Measurements from ENCODE around the gene TRIM16. TPM values are rescaled to one million over a fixed set of nuclear protein-coding genes. Genes with fewer than 3 reads are reported as not detected.
A peak's percentile ranks its signal among the peaks of the same experiment; 100 is the strongest.
"Not testable (repeated sequence)": the region's sequence is repeated elsewhere in the genome, so short reads cannot be mapped to it uniquely, and the experiment has no call there.

Gene TRIM16
- 22.0 TPM for total RNA-seq

DNA sequence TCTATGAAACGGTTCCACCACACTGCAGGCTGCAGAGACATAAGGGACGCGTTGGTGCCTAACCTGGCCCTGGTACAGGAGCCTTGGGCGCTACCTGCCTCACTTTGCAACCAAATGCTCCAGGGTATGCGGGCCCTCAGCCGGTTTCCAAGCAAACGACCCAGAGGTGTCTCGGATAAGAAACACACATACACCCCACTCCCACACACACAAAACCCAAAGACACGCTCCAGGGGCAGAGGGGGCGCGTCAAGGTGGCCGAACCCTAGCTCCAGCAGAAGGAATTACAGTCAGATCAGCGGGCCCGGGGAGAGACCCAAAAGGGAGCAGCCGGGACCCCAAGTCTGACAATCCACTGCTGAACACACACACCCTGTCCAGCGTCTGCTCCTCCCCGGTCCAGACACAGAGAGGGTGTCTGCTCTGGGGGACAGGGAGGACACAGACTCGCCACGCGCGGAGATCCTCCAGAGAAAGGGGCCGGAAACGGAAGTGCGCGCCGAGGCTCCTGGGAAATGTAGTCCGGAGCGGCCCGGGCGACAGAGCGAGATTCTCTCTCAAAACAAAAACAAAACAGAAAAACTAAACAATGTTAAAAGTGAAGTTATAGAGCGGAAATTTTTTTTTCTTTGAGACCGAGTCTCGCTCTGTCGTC lies at the start of gene TRIM16:
Gene TRIM16 (minus strand): TSS at position 488 of the 655 bp plus-strand sequence. CDS start 32,702 bp downstream, outside the sequence.
- peak within 1 kb of the TSS; percentile 66 to 73 for H3K4me3 ChIP-seq
- H3K9me3 ChIP-seq, H3K36me3 ChIP-seq, H3K27me3 ChIP-seq, H3K27ac ChIP-seq, H3K4me1 ChIP-seq: not testable (repeated sequence)
- TF ChIP-seq, protein P1, sequence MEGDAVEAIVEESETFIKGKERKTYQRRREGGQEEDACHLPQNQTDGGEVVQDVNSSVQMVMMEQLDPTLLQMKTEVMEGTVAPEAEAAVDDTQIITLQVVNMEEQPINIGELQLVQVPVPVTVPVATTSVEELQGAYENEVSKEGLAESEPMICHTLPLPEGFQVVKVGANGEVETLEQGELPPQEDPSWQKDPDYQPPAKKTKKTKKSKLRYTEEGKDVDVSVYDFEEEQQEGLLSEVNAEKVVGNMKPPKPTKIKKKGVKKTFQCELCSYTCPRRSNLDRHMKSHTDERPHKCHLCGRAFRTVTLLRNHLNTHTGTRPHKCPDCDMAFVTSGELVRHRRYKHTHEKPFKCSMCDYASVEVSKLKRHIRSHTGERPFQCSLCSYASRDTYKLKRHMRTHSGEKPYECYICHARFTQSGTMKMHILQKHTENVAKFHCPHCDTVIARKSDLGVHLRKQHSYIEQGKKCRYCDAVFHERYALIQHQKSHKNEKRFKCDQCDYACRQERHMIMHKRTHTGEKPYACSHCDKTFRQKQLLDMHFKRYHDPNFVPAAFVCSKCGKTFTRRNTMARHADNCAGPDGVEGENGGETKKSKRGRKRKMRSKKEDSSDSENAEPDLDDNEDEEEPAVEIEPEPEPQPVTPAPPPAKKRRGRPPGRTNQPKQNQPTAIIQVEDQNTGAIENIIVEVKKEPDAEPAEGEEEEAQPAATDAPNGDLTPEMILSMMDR (IDR thresholded peaks at IDR 0.05): peak in 1 of 3 experiments; percentile 20
- intact Hi-C loops (cut with DNase I): loop anchor here (2.0 kb wide), 1 partner anchor 427 kb away; no protein-coding TSS in a partner anchor
- peak; percentile 13 to 88 for DNase-seq (ENCODE audit: low spot score in 2 of 2)

DNA sequence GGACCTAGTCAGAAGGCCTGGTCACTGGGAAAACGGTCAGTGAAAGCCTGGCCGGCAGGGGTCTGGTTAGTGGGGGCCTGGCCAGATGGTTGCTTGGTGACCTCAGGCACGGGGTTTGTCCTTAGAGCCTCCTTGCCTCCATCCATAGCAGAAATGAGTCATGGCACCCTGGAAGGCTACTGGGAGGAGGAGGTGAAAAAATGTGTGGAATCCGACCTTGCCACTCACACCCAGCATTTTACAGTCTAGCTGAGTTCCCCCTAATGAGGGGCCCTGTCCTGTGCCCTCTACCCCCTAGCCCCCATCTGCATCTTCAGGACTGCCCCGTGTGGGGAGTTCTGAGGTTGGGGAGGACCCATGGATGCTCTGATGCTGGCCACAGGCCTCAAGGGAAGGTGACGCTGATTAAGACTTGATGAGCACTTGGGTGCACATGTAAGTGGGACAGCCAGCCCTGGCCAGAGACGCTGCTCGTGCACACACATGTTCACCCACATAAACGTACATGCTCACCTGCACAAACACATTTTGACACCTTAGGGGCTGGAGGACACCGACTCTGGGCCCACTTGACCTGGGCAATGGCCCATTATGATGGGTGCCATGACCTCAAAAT lies 49.2 kb upstream of the TRIM16 start:
- H3K27me3 ChIP-seq; H3K4me3 ChIP-seq; DNase-seq (ENCODE audit: low spot score in 2 of 2); H3K4me1 ChIP-seq; intact Hi-C loops (cut with DNase I); H3K27ac ChIP-seq; H3K36me3 ChIP-seq; H3K9me3 ChIP-seq: not testable (repeated sequence)

DNA sequence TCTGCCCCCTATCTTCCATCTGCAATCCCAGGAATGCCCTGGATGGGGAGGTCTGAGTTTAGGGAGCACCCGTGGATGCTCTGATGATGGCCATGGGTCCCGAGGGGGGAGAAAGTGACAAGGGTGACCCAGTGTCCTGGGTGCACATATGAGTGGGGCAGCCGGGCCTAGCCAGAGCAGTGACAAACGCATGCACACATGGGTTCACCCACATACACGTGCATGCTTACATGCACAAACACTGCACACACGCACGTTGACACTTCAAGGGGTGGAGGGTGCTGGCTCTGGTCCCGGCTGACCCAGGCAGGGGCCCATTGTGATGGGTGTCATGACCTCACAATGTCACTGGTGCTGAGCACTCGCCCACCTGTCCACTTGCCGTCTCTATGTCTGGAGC lies 47.8 kb upstream of the TRIM16 start, which contains the start of gene TBC1D26:
Gene TBC1D26 (plus strand): TSS at position 384 of the 400 bp plus-strand sequence. CDS start 3,066 bp downstream, outside the sequence.
- H3K27ac ChIP-seq; H3K4me3 ChIP-seq; DNase-seq (ENCODE audit: low spot score in 2 of 2); intact Hi-C loops (cut with DNase I); H3K36me3 ChIP-seq; H3K27me3 ChIP-seq; H3K9me3 ChIP-seq; H3K4me1 ChIP-seq: not testable (repeated sequence)

DNA sequence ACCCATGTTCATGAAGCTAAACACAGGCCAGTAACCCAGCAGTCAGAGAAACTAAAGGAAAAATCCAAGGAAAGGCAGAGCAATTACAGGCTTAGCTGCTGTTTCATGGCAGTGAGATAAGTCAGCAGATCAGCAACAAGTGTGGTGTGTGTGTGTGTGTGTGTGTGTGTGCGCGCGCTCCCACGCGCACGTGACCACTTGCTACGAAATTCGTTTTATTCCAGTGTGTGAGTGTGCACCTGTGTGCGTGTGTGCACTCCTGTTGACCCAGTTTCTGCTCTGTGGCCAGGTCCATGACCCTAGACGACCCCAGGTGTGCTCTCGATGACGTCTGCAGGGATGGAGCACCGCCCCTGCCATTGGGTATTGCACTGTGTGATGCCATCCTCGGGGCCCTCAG lies 46.4 kb upstream of the TRIM16 start:
- H3K27ac ChIP-seq; H3K4me3 ChIP-seq; H3K9me3 ChIP-seq; DNase-seq (ENCODE audit: low spot score in 2 of 2); H3K4me1 ChIP-seq; H3K27me3 ChIP-seq; H3K36me3 ChIP-seq; intact Hi-C loops (cut with DNase I): not testable (repeated sequence)

DNA sequence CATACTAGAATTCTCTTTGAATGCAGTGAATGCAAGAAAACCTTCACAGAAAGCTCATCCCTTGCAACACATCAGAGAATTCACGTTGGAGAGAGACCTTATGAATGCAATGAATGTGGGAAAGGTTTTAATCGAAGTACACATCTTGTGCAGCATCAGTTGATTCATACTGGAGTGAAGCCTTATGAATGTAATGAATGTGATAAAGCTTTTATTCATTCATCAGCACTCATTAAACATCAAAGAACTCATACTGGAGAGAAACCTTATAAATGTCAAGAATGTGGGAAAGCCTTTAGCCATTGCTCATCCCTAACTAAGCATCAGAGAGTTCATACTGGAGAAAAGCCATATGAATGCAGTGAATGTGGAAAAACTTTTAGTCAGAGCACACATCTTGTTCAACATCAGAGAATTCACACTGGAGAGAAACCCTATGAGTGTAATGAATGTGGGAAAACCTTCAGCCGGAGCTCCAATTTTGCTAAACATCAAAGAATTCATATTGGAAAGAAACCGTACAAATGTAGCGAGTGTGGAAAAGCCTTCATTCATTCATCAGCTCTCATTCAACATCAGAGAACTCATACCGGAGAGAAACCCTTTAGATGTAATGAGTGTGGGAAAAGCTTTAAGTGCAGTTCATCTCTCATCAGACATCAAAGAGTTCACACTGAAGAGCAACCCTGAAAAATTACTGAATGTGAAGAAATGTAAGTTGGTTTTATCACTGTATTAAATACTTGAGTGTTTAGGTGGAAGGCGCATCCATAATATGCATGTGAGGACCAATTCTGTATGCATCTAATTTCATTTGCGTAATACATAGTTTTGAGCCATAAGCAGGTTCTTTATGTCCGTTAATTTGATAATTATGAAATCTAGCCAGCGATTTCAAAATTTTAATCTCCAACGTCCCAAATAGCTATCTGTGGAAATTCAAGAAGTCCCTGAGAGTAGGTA lies 32.8 kb upstream of the TRIM16 start:
- peaks cover 9 to 21% of the 10 kb centered on the region in 2 donors for H3K36me3 ChIP-seq

DNA sequence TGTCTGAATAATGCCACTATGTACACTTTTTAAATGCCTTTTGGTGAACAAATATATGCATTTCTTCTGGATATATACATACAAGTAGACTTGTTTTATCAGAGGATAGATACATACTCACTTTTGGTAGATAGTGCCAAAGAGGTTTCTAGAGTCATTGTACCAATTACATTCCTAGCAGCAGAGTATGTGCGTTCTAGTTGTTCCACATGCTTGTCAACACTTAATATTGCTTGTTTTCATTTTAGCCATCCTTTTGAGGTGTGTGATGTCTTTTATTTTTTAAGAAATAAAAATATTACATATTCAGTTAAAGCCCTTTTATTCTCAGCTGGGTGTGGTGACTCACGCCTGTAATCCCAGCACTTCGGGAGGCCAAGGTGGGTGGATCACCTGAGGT lies 24.8 kb upstream of the TRIM16 start:
- DNase-seq (ENCODE audit: low spot score in 2 of 2): not testable (repeated sequence)

More for the DNA sequence above, 32.8 kb upstream of the TRIM16 start:
- intact Hi-C loops (cut with DNase I); H3K4me3 ChIP-seq; H3K27ac ChIP-seq; H3K4me1 ChIP-seq; H3K27me3 ChIP-seq; DNase-seq (ENCODE audit: low spot score in 2 of 2): not testable (repeated sequence)
- peaks cover 11 to 71% of the 10 kb centered on the region in 2 donors for H3K9me3 ChIP-seq

DNA sequence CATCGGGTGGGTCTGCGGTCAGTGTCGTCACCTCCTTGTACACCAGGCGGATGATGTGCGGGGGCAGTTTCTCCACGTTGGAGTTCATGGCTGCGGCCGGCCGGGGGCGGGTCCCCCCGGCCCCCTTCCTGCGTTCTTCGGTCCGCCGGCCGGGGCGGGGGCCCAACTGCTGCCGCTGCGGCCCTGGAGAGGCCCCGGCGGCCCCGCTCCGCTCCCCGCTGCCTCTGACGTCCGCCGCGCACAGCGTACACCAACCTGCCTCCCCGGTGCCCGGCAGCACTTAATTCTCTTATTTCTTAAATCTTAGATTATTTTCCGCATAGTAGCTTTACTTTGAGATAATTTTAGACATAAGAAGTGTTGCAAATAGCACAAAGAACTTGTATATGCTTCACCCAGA lies 20.7 kb upstream of the TRIM16 start:
- Histone ChIP-seq H3K9me3 (peaks cover 0 to 39% of the 10 kb centered on the region in 2 donors), H3K36me3 (peaks cover 10 to 48% of the 10 kb centered on the region in 2 donors)
- DNase-seq (ENCODE audit: low spot score in 2 of 2); H3K27ac ChIP-seq; intact Hi-C loops (cut with DNase I); H3K4me3 ChIP-seq; H3K4me1 ChIP-seq; H3K27me3 ChIP-seq: not testable (repeated sequence)

More for the DNA sequence above, 24.8 kb upstream of the TRIM16 start:
- H3K4me1 ChIP-seq; intact Hi-C loops (cut with DNase I); H3K4me3 ChIP-seq; H3K27ac ChIP-seq; H3K27me3 ChIP-seq: not testable (repeated sequence)
- Histone ChIP-seq H3K36me3 (peaks cover 17 to 65% of the 10 kb centered on the region in 2 donors), H3K9me3 (peaks cover 0 to 69% of the 10 kb centered on the region in 2 donors)

DNA sequence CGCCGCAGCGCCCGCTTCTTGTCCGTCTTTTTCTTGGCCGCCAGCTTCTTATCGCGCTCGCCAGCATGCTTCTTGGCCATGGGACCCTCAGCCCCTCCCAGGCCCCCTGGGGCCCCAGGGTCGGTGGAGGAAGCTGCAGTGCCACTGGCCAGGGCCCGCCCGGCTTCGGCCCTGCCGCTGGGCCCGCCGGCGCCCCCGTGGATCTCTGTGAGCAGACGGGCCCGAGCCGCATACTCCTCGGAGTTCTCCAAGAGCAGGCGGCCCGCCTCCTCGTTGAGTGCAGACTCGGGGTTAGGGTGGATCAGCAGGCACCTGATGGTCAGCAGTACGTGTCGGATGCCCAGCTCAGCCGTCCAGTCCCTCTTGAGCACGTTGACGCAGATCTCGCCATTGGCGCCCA lies 20.1 kb upstream of the TRIM16 start:
- Histone ChIP-seq H3K9me3 (peaks cover 0 to 33% of the 10 kb centered on the region in 2 donors), H3K36me3 (peaks cover 10 to 42% of the 10 kb centered on the region in 2 donors)
- H3K4me3 ChIP-seq; H3K4me1 ChIP-seq; intact Hi-C loops (cut with DNase I); DNase-seq (ENCODE audit: low spot score in 2 of 2); H3K27ac ChIP-seq; H3K27me3 ChIP-seq: not testable (repeated sequence)

DNA sequence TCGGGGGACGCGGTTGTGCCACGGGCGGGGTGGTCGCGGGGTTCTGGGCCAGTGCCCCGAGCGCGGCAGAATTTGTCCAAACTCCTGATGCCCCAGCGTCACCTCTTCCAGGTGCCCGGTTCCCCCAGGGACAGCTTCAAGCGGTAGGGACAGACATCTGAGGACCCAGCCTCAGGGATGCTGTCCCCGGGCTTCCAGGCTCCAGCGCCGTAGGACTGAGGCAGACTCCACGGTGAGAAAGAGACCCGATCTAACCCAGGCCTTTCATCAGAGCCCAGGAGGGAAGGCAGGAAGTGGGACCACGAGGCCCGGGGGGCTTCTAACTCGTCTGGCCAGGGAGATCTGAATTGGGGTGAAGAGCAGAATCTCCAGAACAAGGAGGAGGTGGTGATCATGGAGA lies 15.8 kb upstream of the TRIM16 start:
- not testable (repeated sequence) for DNase-seq (ENCODE audit: low spot score in 2 of 2); H3K4me1 ChIP-seq; H3K27me3 ChIP-seq; H3K9me3 ChIP-seq; H3K36me3 ChIP-seq
- intact Hi-C loops (cut with DNase I): loop anchor here (2.0 kb wide), 1 partner anchor 49 kb away; no protein-coding TSS in a partner anchor
- peak overlapping the region; percentile 68 to 69 for H3K4me3 ChIP-seq
- peak overlapping the region in 1 of 2 donors; percentile 46 for H3K27ac ChIP-seq

DNA sequence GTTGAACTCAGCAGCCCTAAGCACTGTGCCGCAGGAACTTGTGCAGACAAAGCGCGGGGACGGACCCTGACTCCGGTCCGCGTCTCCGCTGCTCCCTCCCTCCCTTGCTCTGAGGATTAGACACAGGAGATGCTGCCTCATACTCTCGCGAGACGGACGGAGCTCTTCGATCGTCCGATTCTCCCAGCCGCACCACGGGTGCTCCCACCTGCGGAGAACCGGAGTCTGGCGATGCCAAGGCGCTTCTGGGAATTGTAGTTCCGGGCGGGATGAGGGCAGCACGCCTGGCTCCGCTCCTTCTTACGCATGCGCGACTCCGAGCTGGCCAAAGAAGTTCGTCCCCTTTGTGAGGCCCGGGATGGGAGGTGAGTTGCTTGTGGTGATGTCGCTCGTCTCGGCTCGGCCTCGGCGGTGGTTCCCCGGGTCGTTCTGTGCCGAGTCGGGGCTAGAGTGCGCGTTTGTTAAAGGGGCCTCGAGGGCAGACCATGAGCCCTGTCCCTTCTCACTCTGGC lies 15.4 kb upstream of the TRIM16 start, which contains the start of gene ZNF286A:
Gene ZNF286A (plus strand): TSS at position 340 of the 512 bp plus-strand sequence. CDS start 578 bp downstream, outside the sequence.
- H3K9me3 ChIP-seq, H3K36me3 ChIP-seq, H3K4me1 ChIP-seq, H3K27me3 ChIP-seq: not testable (repeated sequence)
- intact Hi-C loops (cut with DNase I): loop anchor here (2.0 kb wide), 1 partner anchor 49 kb away; no protein-coding TSS in a partner anchor
- DNase-seq (ENCODE audit: low spot score in 2 of 2): peak; percentile 96 to 98
- Histone ChIP-seq H3K27ac (peak within 1 kb of the TSS in 1 of 2 donors; percentile 46), H3K4me3 (peak within 1 kb of the TSS; percentile 68 to 69)

DNA sequence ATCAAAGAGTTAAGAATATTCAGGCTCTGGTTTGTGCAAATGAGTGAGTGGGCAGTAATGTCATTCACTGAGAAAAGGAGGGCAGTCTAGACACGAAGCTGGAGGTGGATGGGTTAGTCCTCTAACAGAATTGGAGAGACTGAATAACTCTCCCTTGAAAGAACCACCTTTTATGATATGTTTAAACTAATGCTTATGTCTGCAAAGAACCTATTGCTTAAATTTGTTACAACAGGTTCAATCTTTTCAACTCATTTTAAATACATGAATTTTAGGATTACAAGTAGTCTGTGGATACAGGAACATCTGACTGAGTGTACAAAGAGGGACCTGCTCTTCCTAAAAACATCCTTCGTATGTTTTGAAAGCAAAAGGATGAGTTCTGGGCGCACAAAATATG lies 14.9 kb upstream of the TRIM16 start:
- H3K27me3 ChIP-seq; DNase-seq (ENCODE audit: low spot score in 2 of 2); H3K4me1 ChIP-seq; H3K36me3 ChIP-seq; H3K9me3 ChIP-seq: not testable (repeated sequence)
- Histone ChIP-seq H3K4me3 (peak overlapping the region; percentile 68 to 69), H3K27ac (peak overlapping the region in 1 of 2 donors; percentile 46)
- intact Hi-C loops (cut with DNase I): loop anchor here (2.0 kb wide), 1 partner anchor 48 kb away; no protein-coding TSS in a partner anchor

DNA sequence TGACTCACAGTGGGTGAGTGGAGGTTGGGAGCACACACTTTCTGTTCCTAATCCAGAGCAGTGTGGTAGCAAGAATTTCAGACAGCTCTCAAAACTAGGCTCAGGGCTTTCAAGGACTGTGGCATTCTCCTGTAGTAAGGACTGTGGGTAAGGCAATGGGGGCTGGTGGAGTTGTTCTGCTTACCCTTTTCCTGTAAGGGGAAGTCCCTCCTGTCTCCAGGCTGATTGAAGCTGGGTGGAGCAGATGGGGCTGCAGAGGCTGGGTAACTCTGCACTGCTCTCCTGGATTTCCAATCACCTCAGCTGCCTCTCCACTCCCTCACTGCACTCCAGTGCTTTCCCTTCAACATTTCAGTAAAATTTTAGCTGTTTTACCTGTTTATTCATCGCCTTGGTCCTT lies 3.4 kb upstream of the TRIM16 start:
- not testable (repeated sequence) for H3K9me3 ChIP-seq; H3K4me3 ChIP-seq; H3K27me3 ChIP-seq; H3K27ac ChIP-seq; H3K4me1 ChIP-seq; H3K36me3 ChIP-seq; DNase-seq (ENCODE audit: low spot score in 2 of 2)
- intact Hi-C loops (cut with DNase I): loop anchor here (5.0 kb wide), 1 partner anchor 35 kb away; no protein-coding TSS in a partner anchor
